ENCODE results near the gene SYF2.

SYF2 gene

DNA sequence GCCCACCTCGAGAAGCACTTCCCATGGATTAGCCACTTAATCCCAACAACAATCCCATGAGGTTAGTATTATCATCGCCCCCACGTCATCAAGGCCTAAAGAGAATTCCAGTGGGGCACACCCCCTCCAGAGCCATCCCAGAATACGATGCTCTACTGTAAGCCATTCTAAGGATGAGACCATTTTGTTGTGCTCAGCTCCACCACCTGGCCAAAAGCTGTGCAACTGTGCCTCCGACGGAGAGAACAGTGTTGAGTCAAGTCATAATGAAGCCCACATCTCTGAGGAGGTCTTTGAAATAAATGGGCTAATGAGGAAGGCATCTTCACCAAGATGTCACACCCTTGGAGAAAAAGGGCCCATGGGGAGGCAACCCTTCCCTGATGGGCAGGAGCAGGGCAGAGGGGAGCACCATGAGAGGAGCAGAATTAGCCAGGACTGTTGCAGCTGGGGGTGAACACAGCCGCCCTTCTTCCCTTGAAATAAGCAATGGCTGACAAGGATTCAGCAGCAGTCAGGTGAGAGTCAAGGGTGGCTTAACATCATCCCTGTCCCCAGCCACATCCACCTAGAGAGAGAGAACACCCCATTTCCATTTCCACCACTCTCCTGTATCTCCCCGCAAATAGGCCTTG lies 14.6 kb downstream of the SYF2 start (continued):
- TF ChIP-seq ZNF8 (CRISPR knock-in tag; IDR thresholded peaks at IDR 0.05) (no peak), TCF4 (CRISPR knock-in tag; IDR thresholded peaks at IDR 0.05; ENCODE audit: borderline replicate concordance) (no peak), TOX (CRISPR knock-in tag; IDR thresholded peaks at IDR 0.05; ENCODE audit: borderline replicate concordance) (no peak), CSRNP3 (CRISPR knock-in tag; IDR thresholded peaks at IDR 0.05) (no peak), ZC3H10 (CRISPR knock-in tag; IDR thresholded peaks at IDR 0.05) (no peak), ISL1 (CRISPR knock-in tag; IDR thresholded peaks at IDR 0.05) (no peak), ZFP30 (CRISPR knock-in tag; IDR thresholded peaks at IDR 0.05) (no peak), ESRRG (CRISPR knock-in tag; IDR thresholded peaks at IDR 0.05) (no peak), SNAI2 (CRISPR knock-in tag; IDR thresholded peaks at IDR 0.05) (no peak), BACH2 (CRISPR knock-in tag; IDR thresholded peaks at IDR 0.05; ENCODE audit: borderline replicate concordance) (no peak), ZFP3 (CRISPR knock-in tag; IDR thresholded peaks at IDR 0.05) (no peak)
- TF ChIP-seq, protein P1, sequence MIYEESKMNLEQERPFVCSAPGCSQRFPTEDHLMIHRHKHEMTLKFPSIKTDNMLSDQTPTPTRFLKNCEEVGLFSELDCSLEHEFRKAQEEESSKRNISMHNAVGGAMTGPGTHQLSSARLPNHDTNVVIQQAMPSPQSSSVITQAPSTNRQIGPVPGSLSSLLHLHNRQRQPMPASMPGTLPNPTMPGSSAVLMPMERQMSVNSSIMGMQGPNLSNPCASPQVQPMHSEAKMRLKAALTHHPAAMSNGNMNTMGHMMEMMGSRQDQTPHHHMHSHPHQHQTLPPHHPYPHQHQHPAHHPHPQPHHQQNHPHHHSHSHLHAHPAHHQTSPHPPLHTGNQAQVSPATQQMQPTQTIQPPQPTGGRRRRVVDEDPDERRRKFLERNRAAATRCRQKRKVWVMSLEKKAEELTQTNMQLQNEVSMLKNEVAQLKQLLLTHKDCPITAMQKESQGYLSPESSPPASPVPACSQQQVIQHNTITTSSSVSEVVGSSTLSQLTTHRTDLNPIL (CRISPR knock-in tag; IDR thresholded peaks at IDR 0.05; ENCODE audit: low read depth), result no peak

GRCh38 chr1:25217015-25217414 lies 15.3 kb downstream of the SYF2 start:
- TF ChIP-seq TCF4 (CRISPR knock-in tag; IDR thresholded peaks at IDR 0.05; ENCODE audit: borderline replicate concordance) (no peak), RARB (CRISPR knock-in tag; IDR thresholded peaks at IDR 0.05) (no peak), ZNF565 (CRISPR knock-in tag; conservative IDR thresholded peaks at IDR 0.05; ENCODE audit: low read depth) (no peak), ZC3H10 (CRISPR knock-in tag; IDR thresholded peaks at IDR 0.05) (no peak), GLIS3 (CRISPR knock-in tag; IDR thresholded peaks at IDR 0.05) (no peak), ARNTL (CRISPR knock-in tag; IDR thresholded peaks at IDR 0.05; ENCODE audit: borderline replicate concordance, low read depth) (no peak), ISL1 (CRISPR knock-in tag; IDR thresholded peaks at IDR 0.05) (no peak), ZNF70 (CRISPR knock-in tag; IDR thresholded peaks at IDR 0.05) (no peak), CSRNP3 (CRISPR knock-in tag; IDR thresholded peaks at IDR 0.05) (no peak), PPARA (CRISPR knock-in tag; IDR thresholded peaks at IDR 0.05; ENCODE audit: borderline replicate concordance) (no peak), BACH2 (CRISPR knock-in tag; IDR thresholded peaks at IDR 0.05; ENCODE audit: borderline replicate concordance) (no peak), TOX (CRISPR knock-in tag; IDR thresholded peaks at IDR 0.05; ENCODE audit: borderline replicate concordance) (no peak)
- TF ChIP-seq, protein P2, sequence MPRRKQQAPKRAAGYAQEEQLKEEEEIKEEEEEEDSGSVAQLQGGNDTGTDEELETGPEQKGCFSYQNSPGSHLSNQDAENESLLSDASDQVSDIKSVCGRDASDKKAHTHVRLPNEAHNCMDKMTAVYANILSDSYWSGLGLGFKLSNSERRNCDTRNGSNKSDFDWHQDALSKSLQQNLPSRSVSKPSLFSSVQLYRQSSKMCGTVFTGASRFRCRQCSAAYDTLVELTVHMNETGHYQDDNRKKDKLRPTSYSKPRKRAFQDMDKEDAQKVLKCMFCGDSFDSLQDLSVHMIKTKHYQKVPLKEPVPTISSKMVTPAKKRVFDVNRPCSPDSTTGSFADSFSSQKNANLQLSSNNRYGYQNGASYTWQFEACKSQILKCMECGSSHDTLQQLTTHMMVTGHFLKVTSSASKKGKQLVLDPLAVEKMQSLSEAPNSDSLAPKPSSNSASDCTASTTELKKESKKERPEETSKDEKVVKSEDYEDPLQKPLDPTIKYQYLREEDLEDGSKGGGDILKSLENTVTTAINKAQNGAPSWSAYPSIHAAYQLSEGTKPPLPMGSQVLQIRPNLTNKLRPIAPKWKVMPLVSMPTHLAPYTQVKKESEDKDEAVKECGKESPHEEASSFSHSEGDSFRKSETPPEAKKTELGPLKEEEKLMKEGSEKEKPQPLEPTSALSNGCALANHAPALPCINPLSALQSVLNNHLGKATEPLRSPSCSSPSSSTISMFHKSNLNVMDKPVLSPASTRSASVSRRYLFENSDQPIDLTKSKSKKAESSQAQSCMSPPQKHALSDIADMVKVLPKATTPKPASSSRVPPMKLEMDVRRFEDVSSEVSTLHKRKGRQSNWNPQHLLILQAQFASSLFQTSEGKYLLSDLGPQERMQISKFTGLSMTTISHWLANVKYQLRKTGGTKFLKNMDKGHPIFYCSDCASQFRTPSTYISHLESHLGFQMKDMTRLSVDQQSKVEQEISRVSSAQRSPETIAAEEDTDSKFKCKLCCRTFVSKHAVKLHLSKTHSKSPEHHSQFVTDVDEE (CRISPR knock-in tag; IDR thresholded peaks at IDR 0.05), result no peak
- TF ChIP-seq, protein P3, sequence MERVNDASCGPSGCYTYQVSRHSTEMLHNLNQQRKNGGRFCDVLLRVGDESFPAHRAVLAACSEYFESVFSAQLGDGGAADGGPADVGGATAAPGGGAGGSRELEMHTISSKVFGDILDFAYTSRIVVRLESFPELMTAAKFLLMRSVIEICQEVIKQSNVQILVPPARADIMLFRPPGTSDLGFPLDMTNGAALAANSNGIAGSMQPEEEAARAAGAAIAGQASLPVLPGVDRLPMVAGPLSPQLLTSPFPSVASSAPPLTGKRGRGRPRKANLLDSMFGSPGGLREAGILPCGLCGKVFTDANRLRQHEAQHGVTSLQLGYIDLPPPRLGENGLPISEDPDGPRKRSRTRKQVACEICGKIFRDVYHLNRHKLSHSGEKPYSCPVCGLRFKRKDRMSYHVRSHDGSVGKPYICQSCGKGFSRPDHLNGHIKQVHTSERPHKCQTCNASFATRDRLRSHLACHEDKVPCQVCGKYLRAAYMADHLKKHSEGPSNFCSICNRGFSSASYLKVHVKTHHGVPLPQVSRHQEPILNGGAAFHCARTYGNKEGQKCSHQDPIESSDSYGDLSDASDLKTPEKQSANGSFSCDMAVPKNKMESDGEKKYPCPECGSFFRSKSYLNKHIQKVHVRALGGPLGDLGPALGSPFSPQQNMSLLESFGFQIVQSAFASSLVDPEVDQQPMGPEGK (CRISPR knock-in tag; IDR thresholded peaks at IDR 0.05; ENCODE audit: borderline replicate concordance), result no peak
- no peak for ATAC-seq

DNA sequence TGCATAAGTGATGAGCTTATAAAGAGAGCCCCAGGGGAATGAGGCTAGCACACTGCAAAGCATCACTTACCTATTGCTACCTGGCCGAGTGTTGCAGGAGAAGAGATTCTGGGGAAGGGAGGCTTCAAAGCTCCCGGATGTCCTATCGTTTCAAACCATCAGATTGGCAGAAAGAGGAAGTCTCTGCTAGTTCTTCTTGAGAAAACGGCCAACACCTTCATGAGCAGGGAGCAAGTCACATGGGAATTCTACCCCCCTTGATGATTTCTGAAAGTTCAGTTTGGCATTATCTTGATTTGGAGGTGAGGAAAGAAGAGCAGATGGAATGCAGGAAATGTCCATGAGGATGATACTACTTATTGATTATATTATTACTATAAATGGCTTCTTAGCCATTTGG lies 16.2 kb downstream of the SYF2 start:
- no peak for ATAC-seq
- TF ChIP-seq ZNF565 (CRISPR knock-in tag; conservative IDR thresholded peaks at IDR 0.05; ENCODE audit: low read depth) (no peak), OSR1 (CRISPR knock-in tag; IDR thresholded peaks at IDR 0.05) (no peak), ZC3H10 (CRISPR knock-in tag; IDR thresholded peaks at IDR 0.05) (no peak), ZFP30 (CRISPR knock-in tag; IDR thresholded peaks at IDR 0.05) (no peak), PPARA (CRISPR knock-in tag; IDR thresholded peaks at IDR 0.05; ENCODE audit: borderline replicate concordance) (no peak), TOX (CRISPR knock-in tag; IDR thresholded peaks at IDR 0.05; ENCODE audit: borderline replicate concordance) (no peak), RARB (CRISPR knock-in tag; IDR thresholded peaks at IDR 0.05) (no peak), TCF4 (CRISPR knock-in tag; IDR thresholded peaks at IDR 0.05; ENCODE audit: borderline replicate concordance) (no peak), ISL1 (CRISPR knock-in tag; IDR thresholded peaks at IDR 0.05) (no peak), ZNF70 (CRISPR knock-in tag; IDR thresholded peaks at IDR 0.05) (no peak), GLIS3 (CRISPR knock-in tag; IDR thresholded peaks at IDR 0.05) (no peak), ZNF8 (CRISPR knock-in tag; IDR thresholded peaks at IDR 0.05) (no peak), ZFP3 (CRISPR knock-in tag; IDR thresholded peaks at IDR 0.05) (no peak)
- TF ChIP-seq, protein P3 (CRISPR knock-in tag; IDR thresholded peaks at IDR 0.05; ENCODE audit: borderline replicate concordance), result no peak
- TF ChIP-seq, protein P2 (CRISPR knock-in tag; IDR thresholded peaks at IDR 0.05), result no peak
